Right lobe of liver (tissue), 4 donors: Measurements from ENCODE around the gene ZKSCAN2.

Source experiments
- CTCF ChIP-seq, 4 donors: fragments of 200-600 bp in 3 of 4; fragments of 450-650 bp in 1 of 4; IDR thresholded peaks; one replicate each; pipeline versions ENCODE4 v1.5.1 to v1.8.0; 2016 to 2022; ENCODE audit warnings: antibody characterized with exemption in 4 of 4, mild to moderate bottlenecking in 2 of 4
- POLR2A ChIP-seq: fragments of 450-650 bp; IDR thresholded peaks from one replicate; pipeline ENCODE4 v1.6.1; 2017; ENCODE audit warnings: antibody characterized with exemption, mild to moderate bottlenecking
- donor health status: DM: no; HTN: no; CAD: no.
- donor health status: DM: no; HTN: no; CAD: no.
- donor health status: DM: no; HTN: yes; CAD: no.

- no peak for TF ChIP-seq CTCF (IDR thresholded peaks at IDR 0.05)
- TF ChIP-seq POLR2A, result no peak
Measured at GRCh38 chr16:25199457-25199856, 58.2 kb downstream of the ZKSCAN2 start.
